Astrocyte (in vitro differentiated cells and primary cell): ENCODE results near the gene DACT2. TPM values are rescaled to one million over a fixed set of nuclear protein-coding genes. Genes with fewer than 3 reads are reported as not detected.

Experiments
- DNase-seq: peaks from one replicate; pipeline ENCODE4 v3.0.0-alpha.2; 2010; ENCODE audit warnings: low read depth
- FAIRE-seq: peaks from 2 replicates; lab custom pipeline; 2011; peaks lifted over from hg19 to GRCh38; lab: Jason Lieb, UNC
- H2AFZ ChIP-seq: 2 replicates; pipeline ENCODE4 v1.6.0; 2012; ENCODE audit warnings: low read depth, low read length, inconsistent platforms
- H3K27ac ChIP-seq: 2 replicates; pipeline ENCODE4 v1.5.1; 2011; ENCODE audit warnings: low read depth, low read length, inconsistent platforms
- H3K27me3 ChIP-seq: 2 replicates; pipeline ENCODE4 v1.6.0; 2011; ENCODE audit warnings: low read length, inconsistent platforms; ENCODE audit not compliant: insufficient read depth
- H3K36me3 ChIP-seq: 2 replicates; pipeline ENCODE4 v1.5.1; 2011; ENCODE audit warnings: low read length, inconsistent platforms; ENCODE audit not compliant: insufficient read depth
- H3K4me1 ChIP-seq: 2 replicates; pipeline ENCODE4 v1.5.1; 2011; ENCODE audit warnings: low read length, inconsistent platforms; ENCODE audit not compliant: insufficient read depth
- H3K4me2 ChIP-seq: 2 replicates; pipeline ENCODE4 v1.6.0; 2012; ENCODE audit warnings: low read length, inconsistent platforms
- H3K4me3 ChIP-seq: 2 replicates; pipeline ENCODE4 v1.5.1; 2011; ENCODE audit warnings: low read depth, mild to moderate bottlenecking, low read length, inconsistent platforms; ENCODE audit not compliant: insufficient read depth
- H3K79me2 ChIP-seq: 2 replicates; pipeline ENCODE4 v1.6.0; 2012; ENCODE audit warnings: mild to moderate bottlenecking, low read length, inconsistent platforms; ENCODE audit not compliant: insufficient read depth
- H3K9ac ChIP-seq: 2 replicates; pipeline ENCODE4 v1.6.0; 2012; ENCODE audit warnings: mild to moderate bottlenecking, low read length, inconsistent platforms
- H3K9me3 ChIP-seq: 2 replicates; pipeline ENCODE4 v1.5.1; 2012; ENCODE audit warnings: low read depth, mild to moderate bottlenecking, low read length, inconsistent platforms; ENCODE audit not compliant: insufficient read depth
- H4K20me1 ChIP-seq: 2 replicates; pipeline ENCODE4 v1.6.0; 2012; ENCODE audit warnings: low read length, inconsistent platforms; ENCODE audit not compliant: insufficient read depth
- H3K27ac Mint-ChIP-seq: one replicate; pipeline ENCODE4 v1.8.0; 2021; ENCODE audit warnings: mild to moderate bottlenecking, mixed read lengths; ENCODE audit not compliant: unreplicated experiment
- H3K27me3 Mint-ChIP-seq: one replicate; pipeline ENCODE4 v1.8.0; 2021; ENCODE audit warnings: low read depth, mixed read lengths; ENCODE audit not compliant: unreplicated experiment
- H3K36me3 Mint-ChIP-seq: one replicate; pipeline ENCODE4 v1.8.0; 2021; ENCODE audit warnings: low read depth, mixed read lengths; ENCODE audit not compliant: unreplicated experiment
- H3K4me1 Mint-ChIP-seq: one replicate; pipeline ENCODE4 v1.8.0; 2021; ENCODE audit warnings: low read depth, mixed read lengths; ENCODE audit not compliant: unreplicated experiment
- H3K4me3 Mint-ChIP-seq: one replicate; pipeline ENCODE4 v1.8.0; 2021; ENCODE audit warnings: mild to moderate bottlenecking, moderate library complexity, mixed read lengths; ENCODE audit not compliant: unreplicated experiment
- H3K9me3 Mint-ChIP-seq: one replicate; pipeline ENCODE4 v1.8.0; 2021; ENCODE audit warnings: mild to moderate bottlenecking, mixed read lengths; ENCODE audit not compliant: unreplicated experiment
- CTCF ChIP-seq: IDR thresholded peaks from 2 replicates; pipeline ENCODE4 v1.5.1; 2011; ENCODE audit warnings: low read depth, mild to moderate bottlenecking, inconsistent platforms, low read length, moderate library complexity; ENCODE audit not compliant: insufficient read depth
- EZH2 ChIP-seq: IDR thresholded peaks from 2 replicates; pipeline ENCODE4 v1.6.1; 2012; ENCODE audit warnings: mild to moderate bottlenecking, low read length, inconsistent platforms; ENCODE audit not compliant: insufficient read depth
- total RNA-seq: library from RNA; stranded (reverse); gene quantifications from 2 replicates; pipeline ENCODE4 v1.2.1, GENCODE V29; 2021

The DACT2 gene
- total RNA-seq, 1 donor from 2014 or later, result 0.20 TPM

GRCh38 chr6:168256940-168257339, 62.6 kb downstream of the DACT2 start:
- Histone ChIP-seq H2AFZ (no peak overlapping the region), H3K27ac (no peak overlapping the region), H3K27me3 (no peaks in the 10 kb centered on the region), H3K4me3 (no peak overlapping the region), H3K4me2 (no peak overlapping the region), H3K4me1 (no peaks in the 10 kb centered on the region), H3K9me3 (peaks cover 12% of the 10 kb centered on the region), H3K79me2 (no peaks in the 10 kb centered on the region), H3K9ac (no peak overlapping the region), H4K20me1 (no peaks in the 10 kb centered on the region), H3K36me3 (no peaks in the 10 kb centered on the region)
- Mint-ChIP-seq H3K9me3 (peaks cover 20% of the 10 kb centered on the region), H3K4me1 (no peaks in the 10 kb centered on the region), H3K27ac (no peak overlapping the region), H3K4me3 (no peak overlapping the region), H3K36me3 (peaks cover 5% of the 10 kb centered on the region), H3K27me3 (peaks cover 53% of the 10 kb centered on the region)
- TF ChIP-seq CTCF (no peak), EZH2 (no peak)
- DNase-seq, result no peak
- no peak for FAIRE-seq

Other genes with a start within 250 kb of the DACT2 start
- not detected in 2 replicates for gene FRMD1, start 240.6 kb downstream of the DACT2 start, total RNA-seq
- 0.93 and 1.8 TPM in 2 replicates for gene SMOC2, start 121.4 kb upstream of the DACT2 start, total RNA-seq